Fibroblast of peridontal ligament (primary cell): Measurements from ENCODE around the gene AJAP1.

Experiments used
- DNase-seq: peaks from one replicate; pipeline ENCODE4 v3.0.0-alpha.2; 2010; ENCODE audit errors: extremely low read depth

The AJAP1 gene

GRCh38 chr1:4730078-4730477 lies 75.7 kb downstream of the AJAP1 start:
- DNase-seq: no peak

GRCh38 chr1:4733446-4734177 lies 79.2 kb downstream of the AJAP1 start:
- no peak for DNase-seq

DNA sequence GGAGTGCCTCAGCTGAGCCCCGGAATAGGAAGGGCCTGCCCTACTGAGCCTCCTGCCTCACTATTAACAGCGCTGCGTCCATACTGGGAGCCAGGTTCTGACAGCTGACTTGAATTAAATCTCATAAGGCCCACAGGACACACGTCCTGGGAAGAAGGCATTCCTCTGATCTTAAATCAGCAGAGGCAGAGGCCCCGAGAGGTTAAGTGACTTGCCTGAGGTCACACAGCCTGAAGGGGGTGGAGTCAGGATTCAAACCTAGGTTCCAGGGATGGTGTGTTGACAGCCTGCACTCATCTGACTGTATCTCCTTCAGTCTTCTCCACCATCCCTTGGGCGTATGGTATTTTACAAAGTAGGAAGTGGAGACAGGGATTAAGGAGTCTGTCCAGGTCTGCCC lies 79.8 kb downstream of the AJAP1 start:
- DNase-seq: no peak

DNA sequence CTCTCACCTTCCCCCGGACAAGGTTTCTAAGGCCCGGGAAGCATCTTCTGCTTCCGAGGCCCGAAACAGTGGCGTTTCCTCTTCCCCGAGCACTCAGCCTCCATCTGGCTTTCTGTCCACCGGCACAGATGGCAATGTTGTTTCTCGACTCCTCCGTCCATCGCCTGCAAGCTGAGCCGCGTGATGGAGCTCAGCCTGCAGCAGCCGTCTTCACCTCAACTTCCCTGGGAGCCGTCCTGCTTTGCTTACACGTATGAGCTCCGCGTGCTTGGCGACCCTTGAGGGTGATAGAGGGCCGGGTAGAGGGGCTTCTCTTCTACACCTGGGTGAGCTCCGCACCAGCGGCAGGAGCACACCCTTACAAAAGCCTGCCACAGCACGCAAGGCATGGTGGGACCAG lies 80.4 kb downstream of the AJAP1 start:
- DNase-seq: no peak

GRCh38 chr1:4736254-4736653 lies 81.8 kb downstream of the AJAP1 start:
- DNase-seq: no peak

DNA sequence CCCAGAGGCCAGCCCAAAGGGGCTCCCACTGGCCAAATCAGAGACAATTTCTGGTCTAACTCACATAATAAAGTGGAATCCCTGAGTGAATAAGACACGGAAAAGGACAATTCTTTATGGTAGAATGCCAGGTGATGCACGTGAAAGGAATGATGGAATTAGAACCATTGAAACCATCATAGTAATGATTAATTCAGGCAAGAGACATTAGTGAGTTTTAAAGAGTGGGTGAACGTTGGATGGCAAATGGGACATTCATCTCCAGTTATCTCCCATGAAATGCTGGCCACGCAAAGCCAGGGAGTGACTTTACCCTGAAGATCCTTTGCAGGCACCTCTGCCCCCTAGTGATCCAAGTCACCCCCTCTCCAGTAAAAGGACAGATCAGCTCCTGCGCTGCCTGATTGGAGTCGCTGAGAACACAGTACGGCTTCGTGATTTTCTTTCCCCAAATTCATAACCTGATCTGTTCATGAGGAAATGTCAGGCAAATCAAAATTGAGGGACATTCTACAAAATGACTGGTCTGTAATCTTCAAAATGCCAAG lies 87.5 kb downstream of the AJAP1 start:
- DNase-seq: no peak

GRCh38 chr1:4743978-4744750 lies 89.8 kb downstream of the AJAP1 start:
- DNase-seq: no peak

- no peak for DNase-seq
Measured at GRCh38 chr1:4745560-4745959, 91.2 kb downstream of the AJAP1 start.

DNA sequence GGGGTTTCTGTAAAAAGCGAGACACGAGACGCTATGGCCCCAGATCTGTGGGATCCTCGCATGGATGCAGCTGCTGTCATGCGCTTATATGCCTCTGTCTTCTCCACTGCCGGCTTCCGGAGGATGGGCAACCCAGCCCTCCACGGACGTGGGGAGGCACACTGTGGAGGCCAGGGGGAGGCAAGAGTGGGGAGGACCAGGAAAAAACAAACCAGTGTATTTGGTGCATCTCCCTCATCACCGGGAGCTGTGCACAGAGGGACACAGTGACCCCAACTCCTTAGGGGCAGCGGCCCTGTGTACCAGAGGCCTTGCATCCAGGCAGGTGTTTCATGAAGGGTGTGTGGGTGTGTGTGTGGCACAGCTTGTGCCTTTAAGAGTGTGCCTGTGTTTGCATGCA lies 95.0 kb downstream of the AJAP1 start:
- no peak for DNase-seq

- no peak for DNase-seq
Measured at GRCh38 chr1:4750177-4750576, 95.8 kb downstream of the AJAP1 start.

DNA sequence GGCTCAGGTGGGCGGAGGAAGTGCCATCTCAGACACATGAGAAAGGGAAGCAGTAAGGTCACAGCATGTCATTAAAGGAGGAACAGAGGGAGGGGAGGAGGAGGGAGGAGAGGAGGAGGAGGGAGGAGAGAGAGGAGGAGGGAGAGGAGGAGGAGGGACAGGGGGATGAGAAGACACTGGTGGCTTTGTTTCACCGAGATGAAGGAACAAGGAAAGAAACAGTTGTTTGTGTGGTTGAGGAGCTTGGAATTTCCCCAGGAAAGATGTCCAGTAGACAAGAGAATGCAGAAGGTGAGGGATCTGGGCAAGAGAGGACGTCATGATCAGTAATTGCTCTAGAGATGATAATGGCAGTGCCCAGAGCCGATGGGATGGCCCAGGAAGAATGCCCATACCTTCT lies 97.7 kb downstream of the AJAP1 start:
- no peak for DNase-seq

- no peak for DNase-seq
Measured at GRCh38 chr1:4754816-4755215, 100.4 kb downstream of the AJAP1 start.

DNA sequence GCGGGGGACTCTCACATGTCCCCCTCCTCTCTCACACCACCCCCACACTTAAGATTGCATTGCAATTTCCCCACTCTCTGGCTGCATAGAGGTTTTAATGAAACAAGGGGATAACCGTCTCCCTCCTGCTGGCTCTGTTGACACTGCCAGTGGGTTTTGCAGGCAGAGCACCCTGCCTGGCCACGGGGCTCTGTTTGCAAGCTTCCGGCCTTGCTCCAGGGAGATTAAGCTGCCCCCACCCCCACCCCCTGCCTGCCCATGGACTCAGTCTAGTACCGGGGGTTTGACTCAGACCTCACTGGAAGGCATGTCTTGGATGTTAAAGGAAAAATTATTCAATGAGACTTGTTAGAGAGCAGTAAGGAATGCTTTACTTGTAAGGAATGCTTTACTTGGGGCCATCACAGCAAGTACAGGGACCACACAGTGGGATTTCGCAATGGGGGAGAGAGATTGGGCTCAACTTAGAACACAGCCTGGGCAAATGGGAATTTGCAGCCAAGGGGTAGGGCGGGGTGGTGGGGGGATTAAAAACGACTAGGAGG lies 101.0 kb downstream of the AJAP1 start:
- no peak for DNase-seq

DNA sequence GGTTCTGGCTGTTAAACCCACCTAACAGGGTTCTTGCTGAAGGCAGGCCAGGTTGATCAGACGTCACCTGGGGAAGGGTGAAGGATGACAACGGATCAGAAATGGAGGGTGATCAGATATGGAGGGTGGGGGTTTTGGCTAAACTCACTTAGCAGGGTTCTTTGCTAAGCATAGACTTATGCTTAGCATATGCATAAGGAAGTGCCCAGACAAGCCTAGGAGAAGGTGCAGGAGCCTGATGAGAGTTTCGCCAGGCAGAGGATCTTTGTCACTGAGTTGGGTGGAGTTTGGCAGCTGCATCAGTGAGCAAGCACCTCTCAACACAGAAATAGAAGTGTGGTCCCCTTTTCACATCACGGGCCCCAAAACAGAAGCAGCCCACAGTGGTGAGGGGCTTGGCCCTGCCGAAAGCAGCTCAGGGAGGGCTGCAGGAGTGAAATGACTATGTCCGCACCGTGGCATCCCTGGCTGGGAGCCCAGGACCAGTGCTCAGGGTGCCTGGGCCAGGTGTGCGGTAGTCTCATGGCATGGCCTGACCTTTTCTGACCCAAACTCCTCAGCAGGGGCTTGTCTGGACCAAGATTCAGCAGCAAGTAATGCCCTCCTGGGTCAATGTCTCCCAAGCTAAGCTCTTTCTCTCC lies 101.6 kb downstream of the AJAP1 start:
- no peak for DNase-seq

DNA sequence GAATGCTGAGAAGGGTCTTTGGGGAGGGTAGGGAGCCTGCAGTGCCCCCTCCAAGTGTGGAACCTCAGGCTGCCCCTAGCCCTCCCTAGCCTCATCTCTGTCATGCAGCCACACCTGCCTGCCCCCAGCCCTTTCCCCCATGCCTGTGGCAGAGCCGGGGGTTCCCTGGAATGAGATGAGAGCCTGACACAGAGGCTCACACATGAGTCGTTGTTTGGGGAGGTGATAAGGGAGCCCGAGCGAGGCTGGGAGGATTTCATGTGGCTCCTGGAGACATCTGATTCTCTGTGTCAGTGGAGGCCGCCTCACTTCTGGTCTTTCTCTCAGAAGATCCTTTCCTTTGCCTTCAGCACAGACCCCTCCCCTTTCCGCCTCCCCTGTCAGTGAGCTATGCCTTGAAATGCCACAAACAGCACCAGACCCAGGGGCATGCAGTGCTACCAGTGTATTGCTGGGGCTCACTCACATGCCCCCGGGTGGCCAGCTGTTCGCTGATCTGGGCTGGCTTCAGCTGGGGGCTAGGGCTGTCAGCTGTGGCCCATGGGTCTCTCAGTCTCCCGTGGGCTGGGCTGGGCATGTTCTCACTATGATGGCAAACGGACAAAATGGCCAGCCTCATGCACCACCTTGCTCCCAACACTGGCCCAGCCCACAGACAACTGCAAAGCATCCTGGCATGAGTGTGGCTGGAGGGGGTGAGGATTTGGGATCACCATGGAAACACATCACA lies 102.6 kb downstream of the AJAP1 start:
- DNase-seq: no peak

DNA sequence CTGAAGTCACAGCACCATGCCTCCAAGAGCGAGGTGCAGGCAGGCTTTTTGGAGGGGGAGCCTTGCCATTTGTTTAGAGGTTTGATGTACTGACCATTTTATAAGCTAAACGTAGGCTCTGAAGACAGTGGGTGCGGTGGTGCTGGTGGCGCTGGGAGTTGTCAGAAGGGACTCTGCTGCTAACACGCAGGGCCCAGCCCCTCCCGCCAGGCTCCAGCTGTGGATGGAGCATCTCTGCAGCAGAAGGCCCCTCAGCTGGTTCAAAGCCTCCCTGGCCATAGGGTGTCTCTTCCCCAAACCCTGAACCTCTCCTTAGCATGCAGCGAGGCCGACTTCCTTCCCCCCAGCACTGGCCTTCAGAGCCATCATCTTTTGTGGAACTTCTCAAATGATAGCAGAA lies 105.3 kb downstream of the AJAP1 start:
- no peak for DNase-seq

GRCh38 chr1:4760088-4760487 lies 105.7 kb downstream of the AJAP1 start:
- no peak for DNase-seq

GRCh38 chr1:4761324-4761723 lies 106.9 kb downstream of the AJAP1 start:
- DNase-seq: no peak

DNA sequence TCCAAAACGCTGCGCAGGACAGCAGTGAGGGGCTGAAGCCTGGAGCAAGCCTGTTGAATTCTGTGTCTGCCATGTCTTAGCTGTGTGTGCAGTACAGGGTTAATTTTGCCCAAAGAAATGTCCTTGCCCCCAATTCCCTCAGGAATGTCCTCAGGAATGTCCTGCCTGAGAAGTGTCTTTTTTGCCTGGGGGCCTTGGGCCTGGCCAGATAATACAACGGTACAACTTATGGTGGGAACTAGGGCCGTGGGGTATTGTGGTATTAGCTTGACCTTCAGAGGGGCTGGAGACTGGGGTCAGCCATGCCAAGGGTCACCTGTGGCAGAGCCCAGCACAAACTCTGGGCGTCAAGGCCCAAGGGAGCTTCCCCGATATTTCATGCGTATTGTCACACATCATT lies 107.7 kb downstream of the AJAP1 start:
- no peak for DNase-seq

- DNase-seq: no peak
Measured at GRCh38 chr1:4767308-4767707, 112.9 kb downstream of the AJAP1 start.

GRCh38 chr1:4768553-4768952 lies 114.1 kb downstream of the AJAP1 start:
- no peak for DNase-seq
